Peyer's patch (tissue), 4 donors: Measurements from ENCODE around the gene KATNAL2. TPM values are rescaled to one million over a fixed set of nuclear protein-coding genes. Genes with fewer than 3 reads are reported as not detected.
"Not testable (repeated sequence)": the region's sequence is repeated elsewhere in the genome, so short reads cannot be mapped to it uniquely, and the experiment has no call there.

ENCODE experiments used
- DNase-seq, 3 donors: peaks; one replicate each; pipeline ENCODE4 v3.0.0-alpha.2; 2017 to 2019
- H3K27ac ChIP-seq, 4 donors: fragments of 200-600 bp; sonication (generic); one replicate each; pipeline ENCODE4 v1.5.1; 2016 to 2019
- H3K27me3 ChIP-seq, 2 donors: fragments of 200-600 bp; sonication (generic); one replicate each; pipeline ENCODE4 v1.5.1; 2019
- H3K36me3 ChIP-seq, 3 donors: fragments of 200-600 bp; sonication (generic); one replicate each; pipeline ENCODE4 v1.5.1; 2016 to 2019
- H3K4me1 ChIP-seq, 4 donors: fragments of 200-600 bp; sonication (generic); one replicate each; pipeline ENCODE4 v1.5.1; 2016 to 2019
- H3K4me3 ChIP-seq, 4 donors: fragments of 200-600 bp; sonication (generic); 1 replicate in 3 of 4; 2 replicates in 1 of 4; pipeline ENCODE4 v1.5.1; 2016 to 2019; ENCODE audit warnings: mild to moderate bottlenecking in 1 of 4
- H3K9me3 ChIP-seq, 4 donors: fragments of 200-600 bp; sonication (generic); one replicate each; pipeline ENCODE4 v1.5.1; 2016 to 2019; ENCODE audit warnings: mild to moderate bottlenecking in 1 of 4
- CTCF ChIP-seq, 6 experiments: fragments of 450-650 bp in 4 of 6; fragments of 200-600 bp in 2 of 6; sonication (generic) in 1 of 6; IDR thresholded peaks; one replicate each; pipeline ENCODE4 v1.5.1; 2017 to 2019; ENCODE audit warnings: antibody characterized with exemption in 6 of 6, mild to moderate bottlenecking in 3 of 6, moderate library complexity in 1 of 6
- POLR2A ChIP-seq, 2 donors: fragments of 450-650 bp; IDR thresholded peaks; one replicate each; pipeline ENCODE4 v1.5.1; 2017; ENCODE audit warnings: antibody characterized with exemption in 2 of 2, mild to moderate bottlenecking in 2 of 2, moderate library complexity in 2 of 2
- total RNA-seq, 4 donors: library from RNA; depleted of rRNA; stranded (reverse); fragments of >200 nt; gene quantifications; one replicate each; pipeline ENCODE4 v1.1.0, GENCODE V29; 2016

Gene KATNAL2
- total RNA-seq, 4 donors from 2014 or later, result 0.67 to 2.1 (median 0.88) TPM; not detected in 1

GRCh38 chr18:47032945-47033344 lies 115.5 kb downstream of the KATNAL2 start:
- no peaks in the 10 kb centered on the region for H3K4me1 ChIP-seq
- no peak overlapping the region for H3K4me3 ChIP-seq
- H3K9me3 ChIP-seq, result no peaks in the 10 kb centered on the region
- TF ChIP-seq POLR2A (IDR thresholded peaks at IDR 0.05) (no peak), CTCF (IDR thresholded peaks at IDR 0.05) (no peak)
- H3K27me3 ChIP-seq, result no peaks in the 10 kb centered on the region
- no peaks in the 10 kb centered on the region for H3K36me3 ChIP-seq
- no peak overlapping the region for H3K27ac ChIP-seq
- no peak for DNase-seq

- not testable (repeated sequence) for H3K4me3 ChIP-seq, H3K27me3 ChIP-seq, H3K27ac ChIP-seq, H3K4me1 ChIP-seq, DNase-seq, H3K9me3 ChIP-seq, H3K36me3 ChIP-seq
These were observed 117.2 kb downstream of the KATNAL2 start for GRCh38 chr18:47034591-47034990.

- TF ChIP-seq POLR2A (IDR thresholded peaks at IDR 0.05) (no peak), CTCF (IDR thresholded peaks at IDR 0.05) (no peak)
- H3K36me3 ChIP-seq, result no peaks in the 10 kb centered on the region
- no peak for DNase-seq
These were observed 117.8 kb downstream of the KATNAL2 start, which contains the start of gene ELOA2 for GRCh38 chr18:47035156-47035671. TSS of gene ELOA2 (minus strand) at chr18:47035621. CDS start at chr18:47035264, 357 bp downstream.

GRCh38 chr18:47036298-47036874 lies 119.0 kb downstream of the KATNAL2 start:
- no peak overlapping the region for H3K4me3 ChIP-seq
- H3K27me3 ChIP-seq, result no peaks in the 10 kb centered on the region
- DNase-seq, result no peak
- H3K9me3 ChIP-seq, result no peaks in the 10 kb centered on the region
- no peak overlapping the region for H3K27ac ChIP-seq
- no peaks in the 10 kb centered on the region for H3K36me3 ChIP-seq
- H3K4me1 ChIP-seq, result no peaks in the 10 kb centered on the region
- no peak for TF ChIP-seq POLR2A (IDR thresholded peaks at IDR 0.05)
- peak in 1 of 6 experiments; percentile 31 for TF ChIP-seq CTCF (IDR thresholded peaks at IDR 0.05)

More at GRCh38 chr18:47035156-47035671, 117.8 kb downstream of the KATNAL2 start, which contains the start of gene ELOA2:
- Histone ChIP-seq H3K4me1 (no peaks in the 10 kb centered on the region), H3K4me3 (no peak within 1 kb of the TSS), H3K27ac (no peak within 1 kb of the TSS), H3K9me3 (no peaks in the 10 kb centered on the region), H3K27me3 (no peaks in the 10 kb centered on the region)

- H3K4me1 ChIP-seq, result no peaks in the 10 kb centered on the region
- H3K4me3 ChIP-seq, result no peak overlapping the region
- TF ChIP-seq CTCF (IDR thresholded peaks at IDR 0.05) (no peak), POLR2A (IDR thresholded peaks at IDR 0.05) (no peak)
- no peaks in the 10 kb centered on the region for H3K9me3 ChIP-seq
- DNase-seq, result no peak
- no peak overlapping the region for H3K27ac ChIP-seq
- no peaks in the 10 kb centered on the region for H3K36me3 ChIP-seq
- H3K27me3 ChIP-seq, result no peaks in the 10 kb centered on the region
These were observed 119.7 kb downstream of the KATNAL2 start for GRCh38 chr18:47036927-47037578.

- no peaks in the 10 kb centered on the region for H3K27me3 ChIP-seq
- TF ChIP-seq CTCF (IDR thresholded peaks at IDR 0.05), result no peak
- DNase-seq, result no peak
These were observed 123.6 kb downstream of the KATNAL2 start for GRCh38 chr18:47040982-47041381.

More at GRCh38 chr18:47040982-47041381, 123.6 kb downstream of the KATNAL2 start:
- H3K4me1 ChIP-seq, result no peaks in the 10 kb centered on the region
- no peaks in the 10 kb centered on the region for H3K36me3 ChIP-seq
- H3K4me3 ChIP-seq, result no peak overlapping the region
- no peaks in the 10 kb centered on the region for H3K9me3 ChIP-seq
- no peak overlapping the region for H3K27ac ChIP-seq
